SK-N-SH treated with all-trans-retinoic acid at 6 μM for 48 hours (cell line): Measurements from ENCODE around the gene BCAT1.

ENCODE experiments used
- ATAC-seq: fragments of 200-7000 bp; cut with Tn5 transposase; 3 replicates; pipeline ENCODE4 v1.9.1; 2020; ENCODE audit warnings: mild to moderate bottlenecking, moderate library complexity
- ARNTL ChIP-seq: fragments of 450-650 bp; formaldehyde crosslinking; IDR thresholded peaks from 2 replicates; pipeline ENCODE4 v1.5.0; 2020; ENCODE audit warnings: low read depth, mild to moderate bottlenecking, moderate library complexity, borderline replicate concordance
- BACH2 ChIP-seq: fragments of 250-450 bp; sonication (Bioruptor Pico); IDR thresholded peaks from 2 replicates; pipeline ENCODE4 v1.9.0; 2021; ENCODE audit warnings: mild to moderate bottlenecking, borderline replicate concordance
- CSDC2 ChIP-seq: fragments of 250-450 bp; sonication (Bioruptor Pico); IDR thresholded peaks from 2 replicates; pipeline ENCODE4 v1.5.0; 2020; ENCODE audit warnings: mild to moderate bottlenecking, moderate library complexity
- CSRNP3 ChIP-seq: fragments of 250-450 bp; sonication (Bioruptor Pico); IDR thresholded peaks from 2 replicates; pipeline ENCODE4 v1.5.1; 2021; ENCODE audit warnings: mild to moderate bottlenecking, moderate library complexity
- GLIS3 ChIP-seq: fragments of 250-450 bp; sonication (Bioruptor Pico); IDR thresholded peaks from 2 replicates; pipeline ENCODE4 v1.5.0; 2020; ENCODE audit warnings: mild to moderate bottlenecking, moderate library complexity
- ISL1 ChIP-seq: fragments of 250-450 bp; sonication (Bioruptor Pico); IDR thresholded peaks from 2 replicates; pipeline ENCODE4 v2.1.2; 2022; ENCODE audit warnings: mild to moderate bottlenecking, moderate library complexity
- OSR1 ChIP-seq: fragments of 250-450 bp; sonication (Bioruptor Pico); IDR thresholded peaks from 2 replicates; pipeline ENCODE4 v1.8.0; 2022; ENCODE audit warnings: moderate library complexity, mild to moderate bottlenecking, inconsistent platforms
- PPARA ChIP-seq: fragments of 250-450 bp; sonication (Bioruptor Pico); IDR thresholded peaks from 2 replicates; pipeline ENCODE4 v1.5.0; 2020; ENCODE audit warnings: mild to moderate bottlenecking, borderline replicate concordance
- RARB ChIP-seq: fragments of 250-450 bp; sonication (Bioruptor Pico); IDR thresholded peaks from 2 replicates; pipeline ENCODE4 v1.8.0; 2021; ENCODE audit warnings: mild to moderate bottlenecking, moderate library complexity
- TCF4 ChIP-seq: fragments of 250-450 bp; sonication (Bioruptor Pico); IDR thresholded peaks from 2 replicates; pipeline ENCODE4 v1.8.0; 2021; ENCODE audit warnings: mild to moderate bottlenecking, moderate library complexity, borderline replicate concordance
- TSHZ2 ChIP-seq: fragments of 250-450 bp; sonication (Bioruptor Pico); IDR thresholded peaks from 2 replicates; pipeline ENCODE4 v1.5.0; 2020; ENCODE audit warnings: mild to moderate bottlenecking, moderate library complexity
- ZC3H10 ChIP-seq: fragments of 250-450 bp; sonication (Bioruptor Pico); IDR thresholded peaks from 2 replicates; pipeline ENCODE4 v1.5.1; 2021; ENCODE audit warnings: mild to moderate bottlenecking, moderate library complexity
- ZFP3 ChIP-seq: fragments of 250-450 bp; sonication (Bioruptor Pico); IDR thresholded peaks from 2 replicates; pipeline ENCODE4 v1.5.0; 2020; ENCODE audit warnings: mild to moderate bottlenecking, moderate library complexity
- ZFP30 ChIP-seq: fragments of 450-650 bp; formaldehyde crosslinking; IDR thresholded peaks from 2 replicates; pipeline ENCODE4 v1.5.0; 2022; ENCODE audit warnings: mild to moderate bottlenecking, moderate library complexity
- ZNF565 ChIP-seq: fragments of 450-650 bp; formaldehyde crosslinking; conservative IDR thresholded peaks from 2 replicates; pipeline ENCODE4 v1.5.0; 2020; ENCODE audit warnings: low read depth, mild to moderate bottlenecking, moderate library complexity
- ZNF70 ChIP-seq: fragments of 450-650 bp; formaldehyde crosslinking; IDR thresholded peaks from 2 replicates; pipeline ENCODE4 v1.5.0; 2020; ENCODE audit warnings: mild to moderate bottlenecking, moderate library complexity
- ZNF8 ChIP-seq: fragments of 450-650 bp; formaldehyde crosslinking; IDR thresholded peaks from 2 replicates; pipeline ENCODE4 v1.5.0; 2020; ENCODE audit warnings: mild to moderate bottlenecking, moderate library complexity
- TF ChIP-seq, protein P1 (sequence below): fragments of 250-450 bp; sonication (Bioruptor Pico); IDR thresholded peaks from 2 replicates; pipeline ENCODE4 v1.8.0; 2020; ENCODE audit warnings: mild to moderate bottlenecking, moderate library complexity, borderline replicate concordance
- TF ChIP-seq, protein P2 (sequence below): fragments of 250-450 bp; sonication (Bioruptor Pico); IDR thresholded peaks from 2 replicates; pipeline ENCODE4 v1.5.1; 2020; ENCODE audit warnings: low read depth, mild to moderate bottlenecking, moderate library complexity

The BCAT1 gene

GRCh38 chr12:24856541-24856940 is 92.4 kb downstream of the BCAT1 start:
- ATAC-seq: no peak
- TF ChIP-seq ISL1 (no peak), CSDC2 (no peak), RARB (CRISPR knock-in tag) (no peak), BACH2 (CRISPR knock-in tag) (no peak), ZFP30 (CRISPR knock-in tag) (no peak), ZC3H10 (no peak), GLIS3 (CRISPR knock-in tag) (no peak), ZNF70 (no peak)
- TF ChIP-seq, protein P1, sequence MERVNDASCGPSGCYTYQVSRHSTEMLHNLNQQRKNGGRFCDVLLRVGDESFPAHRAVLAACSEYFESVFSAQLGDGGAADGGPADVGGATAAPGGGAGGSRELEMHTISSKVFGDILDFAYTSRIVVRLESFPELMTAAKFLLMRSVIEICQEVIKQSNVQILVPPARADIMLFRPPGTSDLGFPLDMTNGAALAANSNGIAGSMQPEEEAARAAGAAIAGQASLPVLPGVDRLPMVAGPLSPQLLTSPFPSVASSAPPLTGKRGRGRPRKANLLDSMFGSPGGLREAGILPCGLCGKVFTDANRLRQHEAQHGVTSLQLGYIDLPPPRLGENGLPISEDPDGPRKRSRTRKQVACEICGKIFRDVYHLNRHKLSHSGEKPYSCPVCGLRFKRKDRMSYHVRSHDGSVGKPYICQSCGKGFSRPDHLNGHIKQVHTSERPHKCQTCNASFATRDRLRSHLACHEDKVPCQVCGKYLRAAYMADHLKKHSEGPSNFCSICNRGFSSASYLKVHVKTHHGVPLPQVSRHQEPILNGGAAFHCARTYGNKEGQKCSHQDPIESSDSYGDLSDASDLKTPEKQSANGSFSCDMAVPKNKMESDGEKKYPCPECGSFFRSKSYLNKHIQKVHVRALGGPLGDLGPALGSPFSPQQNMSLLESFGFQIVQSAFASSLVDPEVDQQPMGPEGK: no peak

DNA sequence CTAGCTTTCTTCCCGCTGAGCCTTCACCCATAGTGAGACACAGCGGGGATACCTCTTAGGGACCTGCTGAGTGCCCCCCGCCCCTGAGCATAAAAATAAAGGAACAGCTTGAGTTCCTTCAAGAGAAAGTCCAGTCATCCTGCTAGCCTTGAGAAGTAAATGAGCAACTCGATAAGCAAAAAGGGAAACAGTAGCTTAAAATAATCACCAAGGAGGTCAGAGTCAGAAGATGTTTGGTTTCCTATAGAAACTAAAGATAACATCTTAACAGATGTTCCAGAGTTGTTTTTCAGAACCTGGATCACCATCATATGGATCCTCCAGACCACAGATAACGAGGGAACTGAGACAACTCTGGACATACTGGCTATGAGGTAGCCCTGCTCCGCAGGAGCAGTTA is 94.0 kb downstream of the BCAT1 start:
- TF ChIP-seq, protein P1: no peak
- TF ChIP-seq, protein P2, sequence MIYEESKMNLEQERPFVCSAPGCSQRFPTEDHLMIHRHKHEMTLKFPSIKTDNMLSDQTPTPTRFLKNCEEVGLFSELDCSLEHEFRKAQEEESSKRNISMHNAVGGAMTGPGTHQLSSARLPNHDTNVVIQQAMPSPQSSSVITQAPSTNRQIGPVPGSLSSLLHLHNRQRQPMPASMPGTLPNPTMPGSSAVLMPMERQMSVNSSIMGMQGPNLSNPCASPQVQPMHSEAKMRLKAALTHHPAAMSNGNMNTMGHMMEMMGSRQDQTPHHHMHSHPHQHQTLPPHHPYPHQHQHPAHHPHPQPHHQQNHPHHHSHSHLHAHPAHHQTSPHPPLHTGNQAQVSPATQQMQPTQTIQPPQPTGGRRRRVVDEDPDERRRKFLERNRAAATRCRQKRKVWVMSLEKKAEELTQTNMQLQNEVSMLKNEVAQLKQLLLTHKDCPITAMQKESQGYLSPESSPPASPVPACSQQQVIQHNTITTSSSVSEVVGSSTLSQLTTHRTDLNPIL (CRISPR knock-in tag): no peak
- TF ChIP-seq CSDC2: no peak
- ATAC-seq: no peak

DNA sequence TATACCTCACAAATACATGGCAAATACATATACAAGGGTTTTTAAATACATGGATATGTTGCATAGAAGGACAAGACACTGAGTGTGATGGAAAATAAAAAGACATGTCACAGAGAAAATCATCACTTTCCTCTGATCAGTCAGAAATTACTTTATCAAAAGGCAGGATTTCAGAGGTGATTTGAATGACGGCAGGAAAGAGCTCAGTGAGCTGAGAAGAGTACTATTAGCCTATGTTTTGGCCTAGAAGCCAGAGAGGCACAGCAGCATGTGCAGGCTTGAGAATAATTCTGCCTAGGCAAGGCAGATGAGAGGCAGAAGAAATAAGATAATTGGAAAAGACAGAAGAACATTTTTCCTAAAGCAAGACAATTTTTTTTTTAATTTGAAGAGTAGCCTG is 94.9 kb downstream of the BCAT1 start:
- TF ChIP-seq ZFP30 (CRISPR knock-in tag): no peak
- TF ChIP-seq ARNTL (CRISPR knock-in tag): no peak
- TF ChIP-seq, protein P2 (CRISPR knock-in tag): no peak
- ATAC-seq: peak; percentile 57; the same call in 2 of the 3 replicates

DNA sequence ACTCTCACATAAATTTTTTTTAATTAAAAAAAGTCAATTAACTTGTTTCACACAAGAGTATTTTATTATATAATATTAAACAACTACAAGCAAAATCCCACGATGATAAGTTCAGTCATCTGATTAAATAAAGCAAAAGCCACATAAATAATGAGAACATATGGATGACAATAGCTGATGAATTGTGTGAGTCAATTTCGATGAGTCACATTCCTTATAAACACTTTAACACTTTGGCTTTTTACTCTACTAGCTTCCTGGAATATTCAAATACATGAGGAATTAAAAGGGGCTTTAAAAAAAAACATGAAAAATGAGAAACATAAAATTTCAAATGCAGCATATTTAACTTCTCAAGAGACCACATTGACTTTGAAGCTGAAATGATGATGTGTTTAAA is 95.3 kb downstream of the BCAT1 start:
- ATAC-seq: no peak
- no peak for TF ChIP-seq OSR1 (CRISPR knock-in tag)
- no peak for TF ChIP-seq TCF4 (CRISPR knock-in tag)
- no peak for TF ChIP-seq ARNTL (CRISPR knock-in tag)
- TF ChIP-seq ZNF70: no peak
- no peak for TF ChIP-seq ZNF8 (CRISPR knock-in tag)
- TF ChIP-seq ZNF565 (CRISPR knock-in tag): no peak
- no peak for TF ChIP-seq TSHZ2
- no peak for TF ChIP-seq ZFP3

GRCh38 chr12:24853094-24853493 is 95.8 kb downstream of the BCAT1 start:
- ATAC-seq: no peak
- TF ChIP-seq, protein P1: no peak
- TF ChIP-seq GLIS3 (CRISPR knock-in tag) (no peak), CSRNP3 (CRISPR knock-in tag) (no peak), OSR1 (CRISPR knock-in tag) (no peak), TSHZ2 (no peak), ZNF70 (no peak), CSDC2 (no peak), ARNTL (CRISPR knock-in tag) (no peak), PPARA (no peak)
